NT2/D1 (cell line): Measurements from ENCODE around the gene NF1.

Experiments used
- DNase-seq: peaks from one replicate; pipeline ENCODE4 v3.0.0-alpha.2; 2011; ENCODE audit warnings: low read depth, low spot score
- H3K27me3 ChIP-seq: 2 replicates; pipeline ENCODE4 v1.6.0; 2011; ENCODE audit warnings: mild to moderate bottlenecking; ENCODE audit not compliant: insufficient read length, insufficient read depth
- H3K36me3 ChIP-seq: 2 replicates; pipeline ENCODE4 v1.6.1; 2011; ENCODE audit warnings: mild to moderate bottlenecking, low read length, mixed read lengths; ENCODE audit not compliant: insufficient read depth, insufficient read length
- H3K4me1 ChIP-seq: 2 replicates; pipeline ENCODE4 v1.5.1; 2011; ENCODE audit not compliant: insufficient read depth, insufficient read length
- H3K4me3 ChIP-seq: 2 replicates; pipeline ENCODE4 v1.5.1; 2011; ENCODE audit warnings: low read depth; ENCODE audit not compliant: insufficient read length
- H3K9ac ChIP-seq: 2 replicates; pipeline ENCODE4 v1.6.0; 2011; ENCODE audit warnings: low read depth; ENCODE audit not compliant: insufficient read length
- H3K9me3 ChIP-seq: 2 replicates; pipeline ENCODE4 v1.5.1; 2011; ENCODE audit warnings: mild to moderate bottlenecking, low read length; ENCODE audit not compliant: insufficient read depth
- SUZ12 ChIP-seq: IDR thresholded peaks from 2 replicates; pipeline ENCODE4 v1.6.1; 2011; ENCODE audit not compliant: insufficient read length, insufficient read depth; ENCODE audit errors: extremely low read depth
- YY1 ChIP-seq: IDR thresholded peaks from 2 replicates; pipeline ENCODE4 v1.6.1; 2011; ENCODE audit not compliant: insufficient read length, insufficient read depth
- ZNF274 ChIP-seq: IDR thresholded peaks from 2 replicates; pipeline ENCODE4 v1.6.1; 2011; ENCODE audit warnings: mild to moderate bottlenecking, low read depth, low read length

The NF1 gene

DNA sequence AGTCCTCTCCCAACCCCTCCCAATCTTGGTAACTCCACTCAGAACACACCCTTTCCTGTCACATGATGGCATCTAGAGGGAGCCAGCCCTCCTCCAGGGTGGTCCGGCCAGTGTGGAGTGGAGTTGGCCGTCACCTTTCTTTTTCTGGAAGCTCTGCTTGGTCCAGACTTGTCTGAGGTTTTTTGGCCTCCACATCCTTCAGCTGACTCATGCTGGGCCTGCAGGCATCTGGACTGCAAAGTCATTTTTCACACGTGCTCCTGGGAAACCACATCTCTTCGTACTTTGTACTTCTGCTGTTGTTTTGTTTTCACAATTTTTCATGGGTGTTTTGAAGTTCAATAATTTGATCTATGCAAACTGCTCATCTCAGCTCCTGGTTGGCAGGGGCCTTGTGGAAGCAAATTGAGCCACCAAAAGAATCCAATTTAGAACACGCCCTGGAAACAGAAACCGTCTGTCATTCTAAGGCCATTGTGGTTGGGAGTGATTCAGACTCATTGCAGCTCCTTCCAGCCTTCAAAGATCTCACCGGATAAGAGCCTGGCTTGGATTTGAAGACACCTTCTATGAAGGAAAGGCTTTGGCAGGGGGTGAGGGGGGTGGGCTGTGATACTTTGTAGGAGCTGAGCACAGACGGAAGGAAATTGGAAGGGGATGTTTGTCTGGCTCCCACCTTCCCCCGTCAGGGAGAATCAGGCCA, 42.4 kb upstream of the NF1 start:
- no peak for TF ChIP-seq YY1
- no peak for TF ChIP-seq ZNF274
- TF ChIP-seq SUZ12, result no peak
- no peak overlapping the region for H3K4me3 ChIP-seq
- H3K27me3 ChIP-seq, result no peaks in the 10 kb centered on the region
- no peaks in the 10 kb centered on the region for H3K36me3 ChIP-seq
- peaks cover 7% of the 10 kb centered on the region; the same call in 1 of the 2 replicates for H3K9me3 ChIP-seq
- H3K9ac ChIP-seq, result no peak overlapping the region
- DNase-seq, result no peak
- H3K4me1 ChIP-seq, result no peaks in the 10 kb centered on the region

DNA sequence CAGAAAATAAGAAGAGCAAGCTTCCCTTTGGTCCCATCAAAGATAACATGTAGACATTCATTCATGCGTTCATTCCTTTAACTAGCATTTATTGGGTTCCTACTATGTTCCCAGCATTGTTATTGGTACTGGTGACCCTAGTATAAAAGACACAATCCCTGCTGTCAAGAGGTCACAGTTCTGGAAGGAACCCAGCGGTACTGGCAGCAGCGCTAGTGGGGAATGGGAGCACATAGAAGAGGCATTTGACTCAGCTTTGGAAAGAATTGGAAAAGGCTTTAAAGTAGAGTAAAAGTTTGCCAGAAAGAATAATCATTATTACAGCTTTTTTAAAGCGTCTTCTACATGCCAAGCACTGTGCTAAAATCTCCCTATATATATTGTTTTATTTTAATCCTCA, 41.7 kb upstream of the NF1 start:
- H3K9ac ChIP-seq, result no peak overlapping the region
- H3K9me3 ChIP-seq, result peaks cover 7% of the 10 kb centered on the region; the same call in 1 of the 2 replicates
- H3K27me3 ChIP-seq, result no peaks in the 10 kb centered on the region
- H3K4me3 ChIP-seq, result no peak overlapping the region
- TF ChIP-seq SUZ12, result no peak
- no peak for TF ChIP-seq YY1
- TF ChIP-seq ZNF274, result no peak
- no peaks in the 10 kb centered on the region for H3K4me1 ChIP-seq
- no peak for DNase-seq
- H3K36me3 ChIP-seq, result no peaks in the 10 kb centered on the region

DNA sequence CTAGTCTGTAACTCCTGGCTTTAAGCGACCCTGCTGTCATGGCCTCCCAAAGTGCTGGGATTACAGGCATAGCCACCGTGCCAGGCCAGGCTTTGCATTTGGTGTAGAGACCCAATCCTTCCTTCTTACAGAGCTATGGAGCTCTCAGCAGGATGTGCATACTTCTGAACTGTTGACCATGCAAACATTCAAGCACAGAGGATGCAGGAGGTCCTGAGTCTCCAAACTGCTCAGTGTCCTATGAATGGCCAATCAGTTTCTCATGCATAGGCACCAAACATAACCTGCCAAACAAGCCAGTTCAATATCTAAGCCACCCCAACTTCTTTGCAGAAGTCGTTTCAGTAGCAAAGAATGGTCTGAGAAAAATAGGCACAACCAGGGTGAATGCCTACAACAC, 40.0 kb upstream of the NF1 start:
- H3K9me3 ChIP-seq, result peaks cover 7% of the 10 kb centered on the region; the same call in 1 of the 2 replicates
- no peaks in the 10 kb centered on the region for H3K4me1 ChIP-seq
- H3K9ac ChIP-seq, result no peak overlapping the region
- no peak for TF ChIP-seq YY1
- TF ChIP-seq SUZ12, result no peak
- no peaks in the 10 kb centered on the region for H3K36me3 ChIP-seq
- no peak for DNase-seq
- H3K4me3 ChIP-seq, result no peak overlapping the region
- H3K27me3 ChIP-seq, result no peaks in the 10 kb centered on the region

DNA sequence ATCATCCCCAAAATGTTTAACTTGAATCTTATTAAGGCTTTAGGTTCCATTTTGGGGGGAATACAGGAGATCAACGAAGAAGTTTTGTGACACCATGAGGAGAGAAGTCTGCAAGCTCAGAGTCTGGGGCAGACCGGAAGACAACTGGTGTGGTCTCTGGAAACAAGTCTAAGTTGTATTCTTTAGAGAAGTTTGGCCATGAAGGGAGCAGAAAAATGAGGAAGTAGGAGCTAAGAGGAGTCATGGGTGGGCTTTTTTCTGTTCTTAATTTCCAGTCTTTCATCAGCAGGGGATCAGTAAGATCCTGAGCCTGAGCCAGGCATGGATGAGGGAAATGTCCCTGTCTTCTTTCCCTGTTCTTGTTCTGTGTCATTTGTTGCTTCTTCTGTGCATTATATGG, 35.8 kb upstream of the NF1 start:
- no peaks in the 10 kb centered on the region for H3K9me3 ChIP-seq
- no peaks in the 10 kb centered on the region for H3K27me3 ChIP-seq
- H3K4me3 ChIP-seq, result no peak overlapping the region
- H3K36me3 ChIP-seq, result no peaks in the 10 kb centered on the region
- TF ChIP-seq ZNF274 (no peak), SUZ12 (no peak), YY1 (no peak)
- H3K9ac ChIP-seq, result no peak overlapping the region
- no peak for DNase-seq
- no peaks in the 10 kb centered on the region for H3K4me1 ChIP-seq

DNA sequence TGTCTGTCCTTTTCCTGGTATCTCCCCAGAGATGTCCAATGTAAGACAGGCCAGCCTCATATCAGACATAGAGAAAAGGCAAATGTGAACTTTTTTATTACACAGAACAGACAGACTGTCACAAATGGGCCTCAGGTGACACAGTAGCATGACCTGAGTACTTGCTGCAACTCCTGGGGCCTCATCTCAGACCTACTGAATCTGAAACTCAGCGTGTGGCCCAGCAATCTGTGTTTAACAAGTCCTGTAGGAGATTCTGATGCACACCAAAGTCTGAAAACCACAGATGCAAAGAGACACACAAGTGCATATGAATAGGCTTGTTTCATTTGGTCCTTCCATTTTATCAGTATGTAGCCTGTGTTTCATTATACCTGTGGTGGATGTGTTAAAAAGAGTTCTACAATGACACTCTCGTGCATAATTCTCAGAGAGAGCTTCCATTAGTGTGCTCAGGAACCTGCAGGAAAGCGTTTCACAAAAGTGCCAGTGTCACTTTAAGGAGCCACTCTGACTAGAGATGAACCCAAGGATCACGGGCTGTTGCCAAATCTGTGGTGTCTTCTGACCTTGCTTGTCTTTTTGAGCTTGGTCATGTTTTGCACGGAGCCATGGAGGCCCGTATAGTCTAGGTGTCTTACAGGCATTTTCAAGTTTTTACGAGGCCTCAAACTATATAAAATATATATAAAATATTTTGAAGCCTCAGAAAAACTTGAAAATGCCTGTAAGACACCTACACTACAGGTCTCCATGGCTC, 33.8 kb upstream of the NF1 start:
- H3K27me3 ChIP-seq, result no peaks in the 10 kb centered on the region
- no peak for DNase-seq

DNA sequence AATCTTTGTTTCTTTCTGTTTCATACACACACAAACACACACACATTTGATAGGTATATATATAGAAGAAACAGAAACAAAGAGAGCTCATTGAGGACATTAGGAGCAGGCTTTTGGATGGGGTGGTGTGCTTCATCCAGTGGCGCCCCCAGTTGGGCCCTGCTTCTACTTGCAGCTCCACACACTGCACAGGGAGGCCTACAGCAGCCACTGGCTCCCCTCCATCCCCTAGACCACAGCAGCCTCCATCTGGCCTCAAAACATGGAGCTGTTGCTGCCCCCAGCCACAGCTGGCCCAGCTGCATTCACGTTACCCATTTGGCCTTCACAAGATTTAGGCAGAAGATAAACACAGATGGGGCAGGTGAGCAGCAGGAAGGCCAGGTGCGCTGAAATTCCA, 33.1 kb upstream of the NF1 start:
- Histone ChIP-seq H3K9ac (no peak overlapping the region), H3K9me3 (no peaks in the 10 kb centered on the region), H3K36me3 (no peaks in the 10 kb centered on the region), H3K4me1 (no peaks in the 10 kb centered on the region), H3K27me3 (no peaks in the 10 kb centered on the region), H3K4me3 (no peak overlapping the region)
- no peak for DNase-seq
- TF ChIP-seq ZNF274 (no peak), SUZ12 (no peak), YY1 (no peak)

More for the DNA sequence above, 33.8 kb upstream of the NF1 start:
- H3K9me3 ChIP-seq, result no peaks in the 10 kb centered on the region
- H3K36me3 ChIP-seq, result no peaks in the 10 kb centered on the region
- TF ChIP-seq ZNF274 (no peak), YY1 (no peak), SUZ12 (no peak)
- no peak overlapping the region for H3K9ac ChIP-seq
- no peaks in the 10 kb centered on the region for H3K4me1 ChIP-seq
- no peak overlapping the region for H3K4me3 ChIP-seq

DNA sequence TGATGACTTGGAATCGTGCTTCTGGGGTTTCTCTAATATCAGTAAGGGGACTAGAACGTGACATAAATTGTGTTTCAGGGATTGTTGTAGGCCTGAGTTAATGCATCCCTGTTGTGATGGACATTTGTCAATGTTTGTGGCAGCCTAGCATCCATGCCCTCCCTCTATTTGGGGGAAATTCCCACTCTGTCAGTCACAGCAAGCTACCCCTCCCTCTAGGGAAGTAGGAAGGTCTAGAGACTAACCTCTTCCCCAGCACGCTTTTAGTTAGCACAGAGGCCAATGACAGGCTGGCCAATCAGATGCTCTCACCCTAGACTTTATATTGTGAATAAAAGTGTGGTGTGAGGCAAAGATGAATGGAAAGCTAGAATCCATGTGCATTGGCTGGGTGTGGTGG, 32.4 kb upstream of the NF1 start:
- DNase-seq, result no peak
- H3K4me3 ChIP-seq, result no peak overlapping the region
- no peaks in the 10 kb centered on the region for H3K9me3 ChIP-seq
- no peaks in the 10 kb centered on the region for H3K27me3 ChIP-seq
- H3K9ac ChIP-seq, result no peak overlapping the region
- no peak for TF ChIP-seq SUZ12
- no peak for TF ChIP-seq YY1
- no peaks in the 10 kb centered on the region for H3K4me1 ChIP-seq
- no peaks in the 10 kb centered on the region for H3K36me3 ChIP-seq
